ENCODE measurements around the gene SNCG. TPM values are rescaled to one million over a fixed set of nuclear protein-coding genes. Genes with fewer than 3 reads are reported as not detected.
A peak's percentile ranks its signal among the peaks of the same experiment; 100 is the strongest.
"Not testable (repeated sequence)": the region's sequence is repeated elsewhere in the genome, so short reads cannot be mapped to it uniquely, and the experiment has no call there.

Gene SNCG
- total RNA-seq, 1 donor from 2014 or later = 17.2 TPM

- no peak for DNase-seq
- no peak for TF ChIP-seq CTCF (IDR thresholded peaks at IDR 0.05)
- H3K4me3 ChIP-seq = no peak overlapping the region
- no peak overlapping the region for H3K27ac ChIP-seq
- H3K9me3 ChIP-seq = no peaks in the 10 kb centered on the region
- intact Hi-C loops (cut with DNase I) = no loop called here
- H3K4me1 ChIP-seq = peaks cover 3% of the 10 kb centered on the region
- no peaks in the 10 kb centered on the region for H3K36me3 ChIP-seq
- no peak for ATAC-seq
- H3K27me3 ChIP-seq = no peaks in the 10 kb centered on the region
Measured at GRCh38 chr10:86952106-86952505, 6.3 kb upstream of the SNCG start.

- H3K36me3 ChIP-seq; intact Hi-C loops (cut with DNase I); H3K27me3 ChIP-seq; H3K9me3 ChIP-seq; H3K4me1 ChIP-seq; DNase-seq; ATAC-seq: not testable (repeated sequence)
- Histone ChIP-seq H3K4me3 (peak overlapping the region; percentile 16), H3K27ac (peak overlapping the region; percentile 30)
Measured at GRCh38 chr10:86952697-86953096, 5.7 kb upstream of the SNCG start.

- DNase-seq = no peak
- ATAC-seq = peak; percentile 67
- peak overlapping the region; percentile 75 for H3K27ac ChIP-seq
- no peaks in the 10 kb centered on the region for H3K9me3 ChIP-seq
- no peak for TF ChIP-seq CTCF (IDR thresholded peaks at IDR 0.05)
- peaks cover 13% of the 10 kb centered on the region for H3K4me1 ChIP-seq
- H3K36me3 ChIP-seq = no peaks in the 10 kb centered on the region
- intact Hi-C loops (cut with DNase I) = no loop called here
- no peaks in the 10 kb centered on the region for H3K27me3 ChIP-seq
- peak overlapping the region; percentile 42 for H3K4me3 ChIP-seq
Measured at GRCh38 chr10:86953747-86954680, 4.4 kb upstream of the SNCG start.

GRCh38 chr10:86954681-86955500 is 3.5 kb upstream of the SNCG start:
- no peak for ATAC-seq
- peaks cover 21% of the 10 kb centered on the region for H3K4me1 ChIP-seq
- H3K4me3 ChIP-seq = peak overlapping the region; percentile 42
- no peak for TF ChIP-seq CTCF (IDR thresholded peaks at IDR 0.05)
- peak overlapping the region; percentile 75 for H3K27ac ChIP-seq
- intact Hi-C loops (cut with DNase I) = no loop called here
- no peak for DNase-seq
- H3K36me3 ChIP-seq = no peaks in the 10 kb centered on the region
- no peaks in the 10 kb centered on the region for H3K27me3 ChIP-seq
- no peaks in the 10 kb centered on the region for H3K9me3 ChIP-seq

- no peaks in the 10 kb centered on the region for H3K27me3 ChIP-seq
- intact Hi-C loops (cut with DNase I) = no loop called here
- no peak for ATAC-seq
Measured at GRCh38 chr10:86955501-86956194, 2.8 kb upstream of the SNCG start.

More at GRCh38 chr10:86955501-86956194, 2.8 kb upstream of the SNCG start:
- Histone ChIP-seq H3K36me3 (no peaks in the 10 kb centered on the region), H3K9me3 (no peaks in the 10 kb centered on the region), H3K27ac (peak overlapping the region; percentile 75), H3K4me1 (peaks cover 21% of the 10 kb centered on the region), H3K4me3 (peak overlapping the region; percentile 42)
- DNase-seq = no peak
- no peak for TF ChIP-seq CTCF (IDR thresholded peaks at IDR 0.05)
